Activated B cell treated with CpG ODN at 0.5 μM for 24 hours (primary cell): ENCODE results near the gene SNX8. TPM values are rescaled to one million over a fixed set of nuclear protein-coding genes. Genes with fewer than 3 reads are reported as not detected.

Source experiments
- ATAC-seq: fragments of 200-7000 bp; cut with Tn5 transposase; one replicate; pipeline ENCODE4 v1.10.0; 2021; ENCODE audit warnings: low read depth, mild to moderate bottlenecking, moderate library complexity
- CTCF ChIA-PET: fragments of 350-600 bp; sonication (Branson Sonifier 250); formaldehyde crosslinking; loops from one replicate; lab custom pipeline; 2021; ENCODE audit warnings: antibody characterized with exemption; lab: Charles Lee
- POLR2A ChIA-PET: fragments of 350-600 bp; sonication (Branson Sonifier 250); formaldehyde crosslinking; loops from one replicate; lab custom pipeline; 2021; ENCODE audit warnings: antibody characterized with exemption; lab: Charles Lee
- DNase-seq: peaks from one replicate; pipeline ENCODE4 v3.0.0; 2022
- H3K27ac Mint-ChIP-seq: one replicate; pipeline ENCODE4 v1.8.0; 2020; ENCODE audit warnings: mixed read lengths
- H3K27me3 Mint-ChIP-seq: one replicate; pipeline ENCODE4 v1.8.0; 2021; ENCODE audit warnings: mixed read lengths
- H3K36me3 Mint-ChIP-seq: one replicate; pipeline ENCODE4 v1.8.0; 2021; ENCODE audit warnings: low read depth, mixed read lengths
- H3K4me1 Mint-ChIP-seq: one replicate; pipeline ENCODE4 v1.8.0; 2021; ENCODE audit warnings: mixed read lengths
- H3K4me3 Mint-ChIP-seq: one replicate; pipeline ENCODE4 v1.8.0; 2020; ENCODE audit warnings: mild to moderate bottlenecking, mixed read lengths
- H3K9me3 Mint-ChIP-seq: one replicate; pipeline ENCODE4 v1.8.0; 2020; ENCODE audit warnings: mixed read lengths
- CTCF ChIP-seq: fragments of 200-600 bp; IDR thresholded peaks from one replicate; pipeline ENCODE4 v1.8.0; 2022; ENCODE audit warnings: antibody characterized with exemption, mild to moderate bottlenecking
- intact Hi-C: fragments of 100-400 bp; cut with micrococcal nuclease; formaldehyde crosslinking; loops from one replicate; pipeline ENCODE4 v1.15.1; 2024
- total RNA-seq: library from RNA; stranded (reverse); gene quantifications from 2 replicates; pipeline ENCODE4 v1.2.3, GENCODE V29; 2022

Gene SNX8
- total RNA-seq, 1 donor from 2014 or later: 175 TPM

GRCh38 chr7:2354939-2355704, 40.9 kb upstream of the SNX8 start:
- intact Hi-C loops: loop anchor here (1.0 to 5.0 kb wide), 6 partner anchors 41 to 256 kb away; partner anchors contain the start of genes BRAT1, CHST12, IQCE and LFNG
- CTCF ChIA-PET: interaction anchor here (1.7 kb wide), 1 partner anchor 7 kb away, joined by 5 read pairs; no protein-coding TSS in a partner anchor
- DNase-seq (peak; percentile 42), ATAC-seq (no peak)
- peak overlapping the region; percentile 69 for H3K27ac Mint-ChIP-seq
- H3K4me3 Mint-ChIP-seq: peak overlapping the region; percentile 94
- POLR2A ChIA-PET: interaction anchor here (0.5 to 2.3 kb wide), 19 partner anchors 42 to 785 kb away, joined by 3 to 19 read pairs (median 6); partner anchors contain the start of genes CHST12, MAD1L1, PSMG3 and SNX8
- peaks cover 38% of the 10 kb centered on the region for H3K36me3 Mint-ChIP-seq
- TF ChIP-seq CTCF: no peak
- peaks cover 40% of the 10 kb centered on the region for H3K4me1 Mint-ChIP-seq
- H3K27me3 Mint-ChIP-seq: no peaks in the 10 kb centered on the region
- H3K9me3 Mint-ChIP-seq: no peaks in the 10 kb centered on the region

DNA sequence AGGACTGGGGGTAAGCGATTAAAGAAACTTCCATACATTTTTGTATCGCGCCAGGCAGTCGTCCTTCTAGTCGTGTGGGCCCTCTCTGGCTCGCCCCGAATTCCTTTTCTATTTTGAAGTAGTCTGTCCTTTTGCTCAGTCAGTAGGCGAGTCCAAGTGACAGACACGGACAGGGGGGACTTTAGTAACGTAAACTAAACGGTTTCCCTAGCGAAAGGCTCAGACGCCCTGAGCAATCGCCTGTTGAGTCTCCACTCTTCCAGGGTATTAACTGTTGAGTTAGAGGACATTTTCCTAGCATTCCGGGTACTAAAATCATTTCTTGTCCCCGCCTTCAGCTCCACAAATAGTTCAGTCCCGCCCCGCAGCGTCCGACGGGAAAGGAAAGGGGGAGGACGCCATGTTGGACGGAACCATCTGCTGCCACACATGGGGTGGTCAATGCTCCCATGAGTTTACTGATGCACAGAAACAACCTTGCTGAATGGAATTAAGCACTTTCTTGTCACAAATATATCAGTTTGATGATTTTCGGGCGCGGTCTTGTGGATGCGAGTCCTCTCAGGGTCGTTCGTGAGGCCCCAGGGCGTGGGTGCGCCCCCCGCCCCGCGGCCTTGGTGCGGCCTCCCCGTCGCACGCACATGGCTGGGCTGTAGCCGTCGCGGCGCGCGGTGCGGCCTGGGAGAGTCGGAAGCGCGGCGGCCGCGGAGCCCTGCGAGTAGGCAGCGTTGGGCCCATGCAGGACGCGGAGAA, 40.1 kb upstream of the SNX8 start, which contains the start of gene EIF3B:
EIF3B (plus strand) TSS at position 642 of the 753 bp plus-strand sequence; CDS start at position 737, 95 bp downstream.
- H3K27me3 Mint-ChIP-seq: no peaks in the 10 kb centered on the region
- intact Hi-C loops: loop anchor here (1.0 to 5.0 kb wide), 6 partner anchors 40 to 255 kb away; partner anchors contain the start of genes BRAT1, CHST12, IQCE and LFNG

GRCh38 chr7:2353936-2354185, 39.6 kb upstream of the SNX8 start:
- CTCF ChIA-PET: interaction anchor here (0.6 to 1.0 kb wide), 2 partner anchors 12 to 115 kb away, joined by 3 to 4 read pairs; no protein-coding TSS in a partner anchor
- peaks cover 26% of the 10 kb centered on the region for H3K36me3 Mint-ChIP-seq

More for the DNA sequence above, 40.1 kb upstream of the SNX8 start, which contains the start of gene EIF3B:
- POLR2A ChIA-PET: interaction anchor here (0.5 to 2.3 kb wide), 28 partner anchors 11 to 784 kb away, joined by 3 to 19 read pairs (median 6); partner anchors contain the start of genes CHST12, MAD1L1, MRM2 and NUDT1
- Mint-ChIP-seq H3K4me1 (peaks cover 33% of the 10 kb centered on the region), H3K9me3 (no peaks in the 10 kb centered on the region), H3K36me3 (peaks cover 30% of the 10 kb centered on the region), H3K27ac (peak within 1 kb of the TSS; percentile 100), H3K4me3 (peak within 1 kb of the TSS; percentile 94)
- ATAC-seq (peak; percentile 85), DNase-seq (peak; percentile 88)
- no peak for TF ChIP-seq CTCF
- CTCF ChIA-PET: interaction anchor here (1.0 kb wide), 1 partner anchor 114 kb away, joined by 3 read pairs; no protein-coding TSS in a partner anchor

More at GRCh38 chr7:2353936-2354185, 39.6 kb upstream of the SNX8 start:
- POLR2A ChIA-PET: interaction anchor here (0.6 to 2.3 kb wide), 27 partner anchors 12 to 784 kb away, joined by 3 to 19 read pairs (median 6); partner anchors contain the start of genes CHST12, MAD1L1, MRM2 and NUDT1
- Mint-ChIP-seq H3K27me3 (no peaks in the 10 kb centered on the region), H3K9me3 (no peaks in the 10 kb centered on the region), H3K4me1 (peaks cover 30% of the 10 kb centered on the region), H3K4me3 (peak overlapping the region; percentile 94), H3K27ac (peak overlapping the region; percentile 100)
- ATAC-seq (peak; percentile 68), DNase-seq (no peak)
- intact Hi-C loops: loop anchor here (1.0 to 5.0 kb wide), 6 partner anchors 40 to 255 kb away; partner anchors contain the start of genes BRAT1, CHST12, IQCE and LFNG
- no peak for TF ChIP-seq CTCF
